Activated naive CD8-positive, alpha-beta T cell treated with anti-CD3 and anti-CD28 coated beads, Interleukin-2, amount 50 U/mL, for 16 hours (primary cell): ENCODE measurements around the gene KEAP1.
"Not testable (repeated sequence)": the region's sequence is repeated elsewhere in the genome, so short reads cannot be mapped to it uniquely, and the experiment has no call there.

ENCODE experiments used
- DNase-seq: peaks from one replicate; pipeline ENCODE4 v3.0.0-alpha.2; 2020; ENCODE audit warnings: low read depth, low spot score

The KEAP1 gene

GRCh38 chr19:10499550-10500246 is 3.5 kb downstream of the KEAP1 start:
- no peak for DNase-seq

- no peak for DNase-seq
Measured at GRCh38 chr19:10497371-10497770, 5.8 kb downstream of the KEAP1 start.

GRCh38 chr19:10491472-10492047 is 11.6 kb downstream of the KEAP1 start:
- no peak for DNase-seq

GRCh38 chr19:10486551-10486950 is 16.6 kb downstream of the KEAP1 start:
- DNase-seq: no peak

GRCh38 chr19:10478903-10479384 is 24.2 kb downstream of the KEAP1 start:
- DNase-seq: peak; percentile 83

GRCh38 chr19:10478476-10478875 is 24.7 kb downstream of the KEAP1 start:
- DNase-seq: no peak

- DNase-seq: no peak
Measured at GRCh38 chr19:10474962-10475451, 28.1 kb downstream of the KEAP1 start.

GRCh38 chr19:10473192-10473591 is 30.0 kb downstream of the KEAP1 start:
- no peak for DNase-seq

- no peak for DNase-seq
Measured at GRCh38 chr19:10471909-10472308, 31.2 kb downstream of the KEAP1 start.

GRCh38 chr19:10468133-10468532 is 35.0 kb downstream of the KEAP1 start:
- no peak for DNase-seq

- no peak for DNase-seq
Measured at GRCh38 chr19:10467104-10467706, 36.0 kb downstream of the KEAP1 start.

GRCh38 chr19:10464456-10464855 is 38.7 kb downstream of the KEAP1 start:
- DNase-seq: no peak

GRCh38 chr19:10462557-10462956 is 40.6 kb downstream of the KEAP1 start:
- DNase-seq: no peak

GRCh38 chr19:10462042-10462441 is 41.1 kb downstream of the KEAP1 start:
- DNase-seq: not testable (repeated sequence)

GRCh38 chr19:10461047-10461949 is 41.9 kb downstream of the KEAP1 start:
- peak; percentile 68 for DNase-seq

GRCh38 chr19:10460714-10461046 is 42.5 kb downstream of the KEAP1 start:
- no peak for DNase-seq

GRCh38 chr19:10458733-10459132 is 44.4 kb downstream of the KEAP1 start:
- not testable (repeated sequence) for DNase-seq

GRCh38 chr19:10454267-10454666 is 48.9 kb downstream of the KEAP1 start:
- DNase-seq: no peak

- DNase-seq: no peak
Measured at GRCh38 chr19:10453852-10454251, 49.3 kb downstream of the KEAP1 start.

GRCh38 chr19:10452726-10453618 is 50.2 kb downstream of the KEAP1 start:
- no peak for DNase-seq
